NCI-H146 treated with DMSO at 0.1 percent for 48 hours (cell line): ENCODE results near the gene AMHR2.
A peak's percentile ranks its signal among the peaks of the same experiment; 100 is the strongest.

Experiments used
- DNase-seq: peaks from one replicate; lab custom pipeline; 2025; ENCODE audit not compliant: unreplicated experiment; lab: John Stamatoyannopoulos, UW

The AMHR2 gene

DNA sequence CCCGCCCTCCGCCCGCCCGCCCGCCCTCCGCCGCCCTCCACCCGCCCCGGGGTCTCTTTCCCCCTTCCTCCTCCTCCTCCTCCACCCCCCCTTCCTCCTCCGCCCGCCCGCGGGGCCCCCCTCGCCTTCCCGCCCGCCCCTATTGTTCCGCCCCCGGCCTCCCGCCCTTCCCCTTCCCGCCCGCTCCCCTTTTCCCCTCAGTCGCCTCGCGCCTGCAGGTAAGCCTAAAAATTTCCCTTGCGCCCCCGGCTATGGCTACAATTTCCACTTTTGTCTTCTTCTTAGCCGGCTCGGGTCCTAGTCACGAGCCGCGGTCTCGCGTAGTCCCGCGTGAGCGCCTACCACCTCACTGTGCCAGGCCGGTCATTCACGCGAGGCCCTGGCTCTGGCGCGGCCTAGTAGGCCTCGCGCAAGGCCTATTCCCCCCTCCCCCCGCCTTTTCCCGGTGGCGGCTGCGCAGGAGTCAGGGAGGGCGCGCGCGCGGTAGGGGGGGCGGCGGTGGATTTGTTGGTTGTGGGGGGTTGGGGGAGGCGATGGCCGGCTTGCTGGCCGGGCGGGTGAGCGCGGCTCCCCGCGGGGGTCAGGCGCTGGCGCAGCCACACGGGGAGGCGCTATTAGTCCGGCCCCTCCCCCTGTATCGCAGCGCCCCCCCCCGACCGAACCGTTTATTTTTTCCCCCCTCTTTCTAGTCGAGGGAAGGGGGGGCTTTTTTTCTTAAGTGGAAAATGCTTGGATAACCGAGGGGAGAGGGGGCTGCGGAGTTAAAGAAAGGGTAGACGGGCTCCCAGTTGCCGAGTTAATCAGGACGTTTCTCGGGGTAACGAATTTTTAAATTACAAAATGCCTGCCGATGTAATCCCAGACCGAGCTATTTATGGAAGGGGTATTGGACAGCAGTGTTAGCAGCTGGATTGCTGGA, 28.8 kb downstream of the AMHR2 start:
- peak; percentile 79 for DNase-seq

GRCh38 chr12:53453953-53454640, 30.4 kb downstream of the AMHR2 start:
- DNase-seq, result no peak

DNA sequence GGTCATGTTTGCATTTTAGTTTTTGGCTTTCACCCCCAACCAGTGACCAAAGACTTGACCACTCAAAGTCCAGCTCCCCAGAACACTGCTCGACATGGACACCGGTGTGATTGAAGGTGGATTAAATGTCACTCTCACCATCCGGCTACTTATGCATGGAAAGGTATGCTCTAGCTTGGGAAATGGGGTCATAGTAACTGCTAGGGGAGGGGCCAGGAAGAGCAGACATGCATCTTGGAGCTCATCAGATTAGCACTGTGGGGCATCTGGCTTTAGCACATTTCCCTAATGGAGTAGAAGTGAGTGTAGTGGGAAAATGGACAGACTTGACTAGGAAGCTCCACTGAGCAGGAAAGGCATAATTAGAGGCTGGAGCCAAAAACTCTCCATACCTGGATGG, 31.1 kb downstream of the AMHR2 start:
- no peak for DNase-seq

DNA sequence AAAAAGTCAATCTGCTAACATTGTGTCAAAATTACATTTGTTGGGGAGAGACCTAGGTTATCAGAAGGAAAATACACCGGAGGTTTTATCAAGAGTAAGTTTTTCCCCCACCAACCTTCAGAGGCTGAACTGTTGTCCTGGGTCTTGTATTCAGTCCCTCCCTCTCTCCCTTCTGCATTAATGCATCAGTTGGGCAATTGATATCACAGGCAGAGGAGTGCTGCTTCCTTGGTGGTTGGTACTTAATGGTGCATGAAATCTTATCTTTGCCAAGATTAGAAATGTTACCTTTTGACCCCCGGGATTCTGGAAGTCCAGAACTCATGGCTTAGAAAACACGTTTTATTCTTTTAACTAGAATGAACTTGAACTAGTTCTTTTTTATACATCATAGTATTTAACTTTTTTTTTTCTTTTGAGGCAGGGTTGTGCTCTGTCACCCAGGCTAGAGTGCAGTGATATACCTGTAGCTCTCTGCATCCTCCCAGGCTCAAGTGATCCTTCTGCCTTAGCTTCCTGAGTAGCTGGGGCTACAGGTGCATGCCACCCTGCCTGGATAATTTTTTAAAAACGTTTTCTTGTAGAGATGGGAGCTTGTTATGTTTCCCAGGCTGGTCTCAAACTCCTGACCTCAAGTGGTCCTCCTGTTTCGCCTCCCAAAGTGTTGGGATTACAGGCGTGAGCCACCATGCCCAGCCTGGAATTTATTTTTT, 33.2 kb downstream of the AMHR2 start:
- DNase-seq, result no peak

DNA sequence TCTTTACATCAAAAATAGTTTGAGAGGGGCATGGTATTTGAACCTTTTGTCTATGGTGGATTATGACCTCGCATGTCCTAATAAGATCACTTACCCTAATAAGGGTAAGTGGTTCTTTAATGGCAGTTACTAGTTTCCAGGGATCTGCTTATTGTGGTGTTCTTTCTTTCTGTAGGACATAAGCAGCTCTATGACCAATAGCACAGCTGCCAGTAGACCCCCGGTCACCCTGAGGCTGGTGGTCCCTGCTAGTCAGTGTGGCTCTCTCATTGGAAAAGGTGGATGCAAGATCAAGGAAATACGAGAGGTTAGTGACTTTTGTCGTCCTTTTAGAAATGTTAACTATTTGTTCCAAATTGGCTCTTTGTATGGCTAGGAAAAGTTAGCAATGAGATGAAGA, 35.4 kb downstream of the AMHR2 start:
- no peak for DNase-seq

- no peak for DNase-seq
These were observed 37.4 kb downstream of the AMHR2 start for GRCh38 chr12:53461059-53461458.

DNA sequence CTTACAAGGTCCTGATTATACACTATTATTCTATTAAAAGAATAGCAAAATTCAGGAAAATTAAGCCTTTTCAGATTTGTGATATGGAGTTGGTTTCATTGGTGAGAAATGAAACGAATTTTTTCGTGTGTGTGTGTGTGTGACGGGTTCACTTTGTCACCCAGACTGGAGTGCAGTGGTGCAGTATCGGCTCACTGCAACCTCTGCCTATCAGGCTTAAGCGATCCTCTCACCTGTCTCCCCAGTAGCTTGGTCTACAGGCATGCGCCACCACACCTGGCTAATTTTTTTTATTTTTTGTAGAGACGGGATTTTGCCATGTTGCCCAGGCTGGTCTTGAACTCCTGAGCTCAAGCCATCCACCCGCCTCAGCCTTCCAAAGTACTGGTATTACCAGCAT, 37.9 kb downstream of the AMHR2 start:
- DNase-seq, result no peak

DNA sequence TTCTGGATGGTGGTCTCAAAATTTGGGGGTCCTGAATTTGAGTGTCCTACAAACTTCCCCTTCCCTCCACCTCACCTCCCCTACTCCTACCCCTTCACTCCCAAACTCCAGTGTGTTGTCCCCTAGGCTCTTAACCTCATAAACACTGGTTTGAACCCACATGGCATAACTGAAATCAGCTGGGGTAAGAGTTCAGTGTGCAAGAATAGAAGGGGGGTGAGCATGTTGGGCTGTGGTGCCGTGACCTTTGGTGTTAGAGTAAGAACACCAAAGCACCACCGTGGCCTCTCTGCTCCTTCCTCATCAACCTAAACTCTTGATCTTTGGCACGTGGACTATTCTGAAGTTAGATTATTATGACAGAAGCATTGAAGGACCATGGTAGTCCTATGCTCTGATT, 39.3 kb downstream of the AMHR2 start:
- DNase-seq, result no peak

DNA sequence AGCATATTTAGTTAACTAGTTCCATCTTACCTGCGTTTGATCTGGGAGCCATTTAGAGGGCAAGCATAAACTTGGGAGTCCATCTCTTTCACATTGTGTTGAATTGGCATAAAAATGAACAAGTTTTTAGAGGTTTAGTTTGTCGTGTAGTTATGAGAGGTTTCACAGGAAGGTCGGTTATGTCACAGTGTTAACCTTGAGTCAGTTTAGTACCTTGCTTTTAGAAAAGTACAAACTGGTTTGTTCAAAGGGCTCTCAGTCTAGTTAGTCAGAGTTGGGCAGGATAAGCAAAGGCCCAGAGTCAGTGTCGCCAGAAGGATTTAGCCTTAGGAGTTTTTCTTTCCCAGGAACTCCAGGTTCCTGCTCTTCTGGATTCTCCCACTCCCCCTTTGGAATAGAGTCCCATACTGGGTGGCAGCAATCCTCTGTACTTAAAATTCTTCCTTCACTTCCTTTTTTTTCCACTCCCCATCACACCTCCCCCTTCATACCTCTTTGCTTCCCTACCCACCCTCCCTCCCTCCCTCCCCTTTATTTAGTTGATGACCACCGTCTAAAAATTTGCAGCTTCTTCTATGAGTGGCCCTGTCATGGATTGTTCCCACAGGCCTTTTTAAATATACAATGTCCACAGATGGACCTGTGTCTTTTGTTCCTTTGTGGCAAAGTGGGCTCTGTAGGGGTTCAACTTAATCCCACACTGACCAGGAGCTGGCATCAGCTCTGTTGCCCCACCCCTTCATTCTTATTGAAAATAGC, 40.3 kb downstream of the AMHR2 start:
- DNase-seq, result no peak

DNA sequence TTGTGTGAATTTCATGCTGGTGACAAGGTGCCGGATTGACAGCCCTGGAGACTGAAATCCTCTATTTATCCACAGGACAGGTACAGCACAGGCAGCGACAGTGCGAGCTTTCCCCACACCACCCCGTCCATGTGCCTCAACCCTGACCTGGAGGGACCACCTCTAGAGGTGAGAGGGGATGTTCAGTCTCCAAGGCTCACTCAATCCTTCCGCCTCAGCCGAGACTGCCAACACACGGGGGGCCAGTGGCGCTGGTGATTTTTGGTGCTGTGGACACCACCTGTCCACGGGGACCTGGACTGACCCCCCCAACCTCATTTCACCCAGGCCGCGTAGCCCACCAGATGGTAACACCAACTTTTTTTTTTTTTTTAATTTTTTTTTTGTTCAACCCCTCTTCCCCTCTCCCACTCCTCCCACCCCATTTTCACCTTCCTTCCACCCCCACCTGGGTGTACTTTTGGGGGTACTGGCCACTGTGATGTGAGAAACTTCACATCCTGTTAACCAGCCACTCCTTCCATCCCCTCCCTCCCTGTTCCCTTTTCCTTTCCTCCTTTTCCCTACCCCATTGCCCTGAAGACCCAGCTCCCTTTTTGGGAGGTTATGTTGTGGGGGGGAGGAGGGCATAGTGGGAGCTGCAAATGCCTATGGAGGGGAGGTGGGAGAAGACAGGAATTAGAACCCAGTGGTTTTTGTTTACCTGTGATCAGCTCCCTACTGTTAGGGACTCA, 41.2 kb downstream of the AMHR2 start:
- DNase-seq, result no peak

DNA sequence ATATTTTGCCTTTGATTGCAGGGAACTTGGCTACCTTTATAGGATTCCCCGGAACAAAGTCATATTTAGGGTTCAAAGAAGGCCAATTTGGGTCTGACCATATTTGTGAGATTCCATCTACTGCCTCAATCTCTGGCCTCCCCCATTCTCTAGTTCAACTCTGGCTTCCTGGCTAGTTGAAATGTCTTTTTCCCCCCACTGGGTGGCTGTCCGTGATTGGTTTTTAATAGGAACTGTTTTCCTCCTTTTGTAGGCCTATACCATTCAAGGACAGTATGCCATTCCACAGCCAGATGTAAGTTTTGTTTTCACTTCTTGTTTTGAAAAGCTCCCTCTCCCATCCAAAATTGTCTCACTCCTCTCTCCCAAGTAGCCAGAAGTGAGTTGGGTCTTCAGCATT, 42.0 kb downstream of the AMHR2 start:
- DNase-seq, result no peak

GRCh38 chr12:53466640-53467039, 43.0 kb downstream of the AMHR2 start:
- DNase-seq, result no peak

DNA sequence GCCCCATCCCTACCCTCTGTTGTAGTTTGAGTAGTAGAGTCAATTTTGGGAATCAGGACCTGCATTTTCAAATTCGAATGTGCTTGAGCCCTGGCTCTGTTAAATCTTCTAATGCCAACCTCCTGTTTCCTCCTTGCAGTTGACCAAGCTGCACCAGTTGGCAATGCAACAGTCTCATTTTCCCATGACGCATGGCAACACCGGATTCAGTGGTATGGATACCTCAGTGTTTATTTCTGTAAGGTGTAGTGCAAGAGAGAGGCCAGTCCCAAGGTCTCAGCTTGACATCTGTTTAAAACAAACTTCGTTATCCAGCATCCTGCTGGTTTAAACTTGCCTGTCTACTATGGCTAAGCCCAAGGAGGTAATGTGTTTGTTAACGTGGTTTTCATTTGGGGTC, 43.4 kb downstream of the AMHR2 start:
- DNase-seq, result no peak

GRCh38 chr12:53467880-53468279, 44.2 kb downstream of the AMHR2 start:
- DNase-seq, result no peak

GRCh38 chr12:53468282-53468681, 44.6 kb downstream of the AMHR2 start:
- no peak for DNase-seq

GRCh38 chr12:53472056-53472582, 48.5 kb downstream of the AMHR2 start:
- no peak for DNase-seq

GRCh38 chr12:53474077-53474476, 50.4 kb downstream of the AMHR2 start:
- no peak for DNase-seq

- no peak for DNase-seq
These were observed 51.2 kb downstream of the AMHR2 start for GRCh38 chr12:53474819-53475218.

- no peak for DNase-seq
These were observed 53.1 kb downstream of the AMHR2 start for GRCh38 chr12:53476769-53477209.

DNA sequence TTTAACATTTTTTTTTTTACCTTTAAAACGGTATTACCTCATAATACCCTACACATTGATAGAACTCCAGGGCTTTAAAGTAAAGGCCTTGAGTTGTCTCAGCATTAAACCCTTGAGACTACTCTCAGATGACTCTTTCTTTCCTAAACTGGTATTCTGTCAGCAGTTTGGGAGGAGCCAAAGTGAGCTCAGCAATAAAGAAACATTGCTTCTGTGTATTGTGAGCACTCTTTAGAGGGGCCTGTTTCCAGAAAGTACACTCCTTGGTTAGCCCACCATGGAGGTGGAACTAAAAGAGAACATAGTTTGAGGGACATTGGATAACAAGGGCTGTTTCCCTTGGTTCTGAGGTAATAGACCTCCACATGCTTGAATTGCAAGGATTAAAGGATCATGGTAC, 55.2 kb downstream of the AMHR2 start:
- DNase-seq, result no peak
